NCI-H1694 treated with DMSO at 0.1 percent for 48 hours (cell line): ENCODE measurements around the gene TIPARP.

ENCODE experiments used
- DNase-seq: peaks from one replicate; lab custom pipeline; 2025; lab: John Stamatoyannopoulos, UW

The TIPARP gene, protein sequence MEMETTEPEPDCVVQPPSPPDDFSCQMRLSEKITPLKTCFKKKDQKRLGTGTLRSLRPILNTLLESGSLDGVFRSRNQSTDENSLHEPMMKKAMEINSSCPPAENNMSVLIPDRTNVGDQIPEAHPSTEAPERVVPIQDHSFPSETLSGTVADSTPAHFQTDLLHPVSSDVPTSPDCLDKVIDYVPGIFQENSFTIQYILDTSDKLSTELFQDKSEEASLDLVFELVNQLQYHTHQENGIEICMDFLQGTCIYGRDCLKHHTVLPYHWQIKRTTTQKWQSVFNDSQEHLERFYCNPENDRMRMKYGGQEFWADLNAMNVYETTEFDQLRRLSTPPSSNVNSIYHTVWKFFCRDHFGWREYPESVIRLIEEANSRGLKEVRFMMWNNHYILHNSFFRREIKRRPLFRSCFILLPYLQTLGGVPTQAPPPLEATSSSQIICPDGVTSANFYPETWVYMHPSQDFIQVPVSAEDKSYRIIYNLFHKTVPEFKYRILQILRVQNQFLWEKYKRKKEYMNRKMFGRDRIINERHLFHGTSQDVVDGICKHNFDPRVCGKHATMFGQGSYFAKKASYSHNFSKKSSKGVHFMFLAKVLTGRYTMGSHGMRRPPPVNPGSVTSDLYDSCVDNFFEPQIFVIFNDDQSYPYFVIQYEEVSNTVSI

DNA sequence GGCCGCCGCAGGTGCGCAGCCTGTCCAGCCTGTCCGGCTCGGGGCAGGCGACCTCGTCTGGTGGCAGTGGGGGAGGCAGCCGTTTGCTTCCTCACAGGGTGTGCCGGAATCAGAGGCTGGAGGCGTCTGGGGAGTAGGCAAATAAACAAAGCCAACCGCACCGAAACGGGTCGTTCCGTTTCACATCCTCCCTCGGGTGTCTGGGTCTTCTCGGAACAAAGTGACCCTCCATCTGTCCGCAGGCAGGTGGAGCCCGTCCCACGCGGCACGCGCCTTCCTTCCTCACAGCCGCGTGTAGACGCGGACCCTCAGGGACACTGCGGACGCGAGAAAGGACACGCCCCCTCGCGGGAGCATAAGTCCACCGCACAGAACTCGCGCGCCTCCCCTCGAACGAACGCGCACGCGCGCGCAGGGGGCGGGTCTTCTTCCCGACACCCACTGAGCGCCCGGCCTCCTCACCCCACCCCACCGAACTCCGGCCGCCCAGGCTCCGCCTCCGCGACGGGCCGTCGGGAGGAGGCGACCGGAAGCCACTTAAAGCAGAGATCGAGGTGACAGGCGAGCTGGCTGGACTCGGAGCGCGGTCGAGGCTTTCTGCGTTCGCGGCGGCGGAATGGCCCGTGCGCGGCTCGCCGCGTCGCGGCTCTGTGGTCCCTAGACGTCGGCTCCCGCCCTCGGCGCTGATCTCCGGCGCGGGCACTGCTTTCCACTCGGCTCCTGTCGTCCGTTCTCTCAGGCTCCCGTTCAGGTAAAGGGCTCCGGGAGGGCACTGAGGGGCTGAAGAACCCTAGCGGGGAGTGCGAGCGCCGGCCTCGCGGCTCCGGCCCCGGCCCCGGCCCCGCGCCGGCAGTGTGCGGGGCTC lies at the start of gene TIPARP:
Gene TIPARP (plus strand): TSS at position 545 of the 865 bp plus-strand sequence. CDS start 3,108 bp downstream, outside the sequence.
- DNase-seq: peak; percentile 94

DNA sequence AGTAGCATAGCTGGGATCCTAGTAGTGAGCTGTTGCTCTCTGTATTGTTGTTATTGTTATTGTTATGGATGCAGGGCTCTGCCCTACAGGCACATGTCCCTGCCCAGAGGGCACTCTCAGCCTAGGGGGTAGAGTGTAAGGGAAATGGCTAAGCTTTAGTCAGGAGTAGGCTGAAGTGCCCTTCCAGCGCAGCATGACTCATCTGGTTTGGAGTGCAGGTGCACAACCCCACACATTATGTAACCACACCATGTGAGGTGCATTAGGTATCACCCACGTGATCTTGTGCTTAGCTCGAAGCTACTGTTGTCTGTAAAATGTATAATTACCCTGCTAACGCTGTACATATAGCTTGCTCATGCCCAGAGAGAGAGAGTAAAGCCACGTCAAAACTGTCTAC lies 48.3 kb upstream of the TIPARP start:
- DNase-seq: no peak

DNA sequence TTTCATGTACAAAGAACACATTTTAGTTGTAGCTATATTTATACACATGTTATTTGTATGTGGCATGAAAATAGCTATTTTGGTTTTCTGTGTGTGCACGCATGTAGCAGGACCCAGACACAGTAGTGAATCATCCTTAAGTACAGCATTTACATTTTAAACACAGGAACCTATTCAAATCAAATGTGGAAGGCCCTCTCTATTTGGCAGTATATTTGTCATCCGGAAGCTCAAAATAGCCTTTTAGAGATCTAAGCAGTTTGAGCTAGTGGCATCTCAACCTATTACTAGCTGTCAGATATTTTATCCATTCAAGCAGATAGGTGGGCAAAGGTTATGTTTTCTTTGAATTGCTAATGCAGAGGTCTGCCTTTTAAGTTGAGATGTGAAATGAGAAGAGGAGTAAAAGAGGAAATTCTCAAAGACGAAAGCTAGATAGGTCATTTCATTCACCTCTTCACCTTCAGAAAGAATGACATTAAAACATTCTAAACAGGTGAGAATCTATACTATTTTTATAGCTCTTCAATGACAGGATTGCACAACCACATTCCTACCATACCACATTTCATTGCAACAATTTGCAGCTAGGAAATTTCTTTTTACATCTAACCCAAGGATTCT lies 46.3 kb upstream of the TIPARP start:
- no peak for DNase-seq

DNA sequence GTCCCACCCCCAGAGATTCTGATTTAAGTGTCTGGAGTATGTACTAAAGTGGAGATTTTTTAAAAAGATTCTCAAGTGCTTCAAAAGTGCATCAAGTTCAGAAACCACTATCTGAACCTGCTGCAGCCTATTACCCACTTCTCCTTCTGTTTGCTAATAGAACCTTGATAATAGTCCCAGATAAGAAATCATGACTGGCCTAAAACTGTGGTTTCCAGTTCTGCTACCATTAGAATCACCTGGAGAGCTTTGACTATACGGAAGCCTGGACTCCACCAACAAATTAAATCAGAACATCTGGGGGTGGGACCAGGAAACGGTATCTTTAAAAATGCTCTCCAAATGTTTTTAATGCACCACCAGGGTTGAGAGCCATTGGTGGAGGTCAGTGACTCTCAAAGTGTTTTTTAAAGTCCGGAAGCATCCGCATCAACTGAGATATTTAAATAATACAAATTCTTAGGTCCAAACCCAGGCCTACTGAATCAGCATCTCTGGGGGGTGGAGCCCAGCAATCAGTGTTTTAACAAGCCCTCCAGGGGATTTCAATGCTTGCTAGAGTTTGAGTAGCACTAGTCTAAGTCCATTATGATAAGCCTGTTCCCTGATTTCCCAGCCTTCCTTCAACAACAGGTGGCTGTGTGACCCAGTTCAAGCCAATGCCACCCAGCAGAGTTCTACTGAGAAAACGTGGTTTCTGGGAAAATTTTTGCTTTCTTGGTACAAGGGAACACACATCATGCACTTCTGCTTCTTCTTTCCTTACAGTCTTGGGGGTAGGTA lies 45.4 kb upstream of the TIPARP start:
- no peak for DNase-seq

DNA sequence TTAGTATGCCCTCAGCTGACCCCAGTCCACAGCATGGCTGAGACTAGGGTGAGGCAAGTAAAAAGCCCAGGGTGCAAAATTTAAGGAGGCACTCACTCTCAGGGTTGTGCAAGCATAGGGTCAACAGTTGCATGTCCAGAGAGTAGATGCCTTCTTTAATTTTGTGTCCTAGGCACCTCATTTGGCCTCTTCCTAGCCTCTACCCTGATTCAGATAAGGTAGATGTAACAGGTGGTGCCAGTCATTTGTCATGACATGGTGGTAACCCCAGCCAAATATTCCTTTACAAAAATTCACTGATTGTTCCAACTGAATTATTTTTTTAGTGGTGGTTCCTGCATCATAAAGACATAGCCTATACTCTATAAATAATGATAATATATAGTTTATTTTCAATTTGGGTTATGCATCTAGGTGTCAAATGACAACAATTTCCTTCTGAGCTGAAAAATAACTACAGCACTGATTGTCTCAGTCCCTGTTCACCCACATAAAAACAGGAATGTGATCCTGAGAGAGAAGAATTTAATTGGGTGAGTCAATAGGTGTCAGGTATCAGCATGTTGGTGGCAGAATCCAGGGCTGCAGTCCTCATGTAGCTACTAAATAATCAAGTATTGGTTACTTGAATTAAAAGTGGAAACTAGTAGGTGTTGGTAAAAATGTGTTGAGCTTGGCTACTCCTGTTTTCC lies 44.2 kb upstream of the TIPARP start:
- no peak for DNase-seq

DNA sequence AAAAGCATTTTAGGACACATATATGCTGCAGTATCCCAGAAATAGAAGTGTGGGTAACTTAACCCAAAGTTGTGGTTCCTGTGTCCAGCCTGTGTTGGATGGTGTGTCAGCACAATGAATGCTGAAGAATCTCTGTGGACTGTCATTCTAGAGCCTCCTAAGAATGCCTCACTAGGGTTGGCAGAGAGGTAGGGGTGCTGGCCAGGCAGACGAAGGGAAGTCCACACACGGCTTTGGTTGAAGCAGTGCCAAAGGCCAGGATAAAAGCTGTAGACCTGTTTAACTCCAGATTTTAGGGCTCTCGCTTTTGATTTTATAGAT lies 43.7 kb upstream of the TIPARP start:
- DNase-seq: no peak

DNA sequence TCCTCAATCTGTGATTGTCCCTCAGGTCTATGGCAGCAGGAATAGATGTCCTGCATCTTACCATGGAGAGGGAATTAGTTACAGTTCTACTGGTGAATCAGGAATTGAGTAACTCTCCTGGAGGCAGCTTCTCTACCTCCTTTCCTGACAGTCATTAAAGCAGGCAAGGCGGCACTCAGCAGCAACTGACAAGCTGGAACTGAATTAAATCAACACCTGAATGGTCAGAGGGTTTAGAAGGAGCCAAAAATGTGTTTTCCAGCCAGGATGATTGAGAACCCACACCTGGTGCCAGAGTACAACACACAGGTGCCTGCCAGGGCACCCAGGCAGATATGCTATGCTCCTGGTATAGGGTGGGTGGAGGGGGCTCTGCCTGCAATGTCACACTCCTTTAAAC lies 43.1 kb upstream of the TIPARP start:
- no peak for DNase-seq

DNA sequence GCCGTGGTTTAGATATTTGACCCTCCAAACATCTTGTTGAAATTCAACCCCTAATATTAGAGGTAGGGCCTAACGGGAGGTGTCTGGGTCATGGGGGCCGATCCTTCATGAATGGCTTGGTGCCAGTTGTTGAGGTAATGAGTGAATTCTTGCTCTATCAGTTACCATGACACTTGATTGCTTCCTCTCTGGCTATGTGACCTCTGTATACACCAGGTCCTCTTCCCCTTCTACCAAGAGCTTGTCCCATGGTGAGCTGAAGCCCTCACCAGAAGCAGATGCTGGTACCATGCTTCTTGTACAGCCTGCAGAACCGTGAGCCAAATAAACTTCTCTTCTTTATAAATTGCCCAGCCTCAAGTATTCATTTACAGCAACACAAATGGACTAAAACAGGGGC lies 41.8 kb upstream of the TIPARP start:
- no peak for DNase-seq

DNA sequence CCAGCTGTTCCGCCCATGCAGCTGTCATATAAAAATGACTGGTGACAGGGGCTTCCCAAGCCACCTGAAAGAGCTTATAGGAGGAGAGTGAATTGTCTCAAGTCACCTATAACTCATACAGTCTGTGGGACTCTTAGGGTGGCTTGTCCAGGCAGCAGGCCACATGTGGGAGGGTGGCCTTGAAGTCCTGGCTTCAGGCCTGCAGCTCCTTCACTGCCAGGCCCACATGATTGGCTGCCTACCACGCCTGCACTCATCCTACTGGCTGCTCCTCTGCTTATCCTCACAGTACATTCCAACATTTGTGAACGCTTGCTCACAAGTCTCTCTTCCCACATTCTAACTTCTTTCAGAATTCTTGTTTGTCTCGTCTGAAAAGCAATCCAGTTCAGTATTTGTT lies 41.1 kb upstream of the TIPARP start:
- no peak for DNase-seq

DNA sequence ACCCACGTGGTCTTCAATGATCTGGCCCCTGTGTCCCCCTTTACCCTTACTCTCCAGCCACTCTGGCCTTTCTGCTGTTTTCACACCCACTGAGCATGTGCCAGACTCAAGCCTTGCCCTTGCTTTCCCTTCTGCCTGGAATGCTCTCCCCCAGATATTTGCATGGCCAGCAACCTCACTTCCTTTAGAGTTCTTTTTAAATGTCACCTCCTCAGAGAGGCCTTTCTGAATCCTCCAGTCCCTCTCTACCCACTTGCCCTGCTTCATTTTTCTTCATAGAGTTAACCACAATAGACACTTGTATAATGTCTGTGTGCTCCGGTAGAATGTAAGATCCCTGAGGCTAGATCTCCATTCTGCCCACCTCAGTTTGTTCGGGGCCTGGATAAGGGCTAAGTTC lies 39.4 kb upstream of the TIPARP start:
- no peak for DNase-seq

DNA sequence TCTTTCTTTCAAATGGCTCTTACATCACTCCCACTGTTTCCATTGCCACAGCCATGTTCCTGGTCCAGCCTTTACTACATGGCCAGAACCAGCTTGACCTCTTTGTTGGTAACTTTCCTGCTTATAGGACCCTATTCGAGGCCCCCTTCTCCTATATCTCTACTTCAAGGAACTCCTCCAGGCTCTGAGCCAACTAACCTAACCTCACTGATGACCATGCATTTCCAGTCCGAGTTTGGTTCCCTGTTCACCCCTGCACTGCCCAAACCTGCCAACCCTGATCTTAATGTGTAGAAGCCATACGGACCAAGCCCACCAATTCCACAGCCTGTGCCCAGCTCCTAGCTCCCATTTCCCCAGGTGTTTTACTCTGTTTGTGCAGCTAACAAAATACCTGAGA lies 38.4 kb upstream of the TIPARP start:
- DNase-seq: no peak

DNA sequence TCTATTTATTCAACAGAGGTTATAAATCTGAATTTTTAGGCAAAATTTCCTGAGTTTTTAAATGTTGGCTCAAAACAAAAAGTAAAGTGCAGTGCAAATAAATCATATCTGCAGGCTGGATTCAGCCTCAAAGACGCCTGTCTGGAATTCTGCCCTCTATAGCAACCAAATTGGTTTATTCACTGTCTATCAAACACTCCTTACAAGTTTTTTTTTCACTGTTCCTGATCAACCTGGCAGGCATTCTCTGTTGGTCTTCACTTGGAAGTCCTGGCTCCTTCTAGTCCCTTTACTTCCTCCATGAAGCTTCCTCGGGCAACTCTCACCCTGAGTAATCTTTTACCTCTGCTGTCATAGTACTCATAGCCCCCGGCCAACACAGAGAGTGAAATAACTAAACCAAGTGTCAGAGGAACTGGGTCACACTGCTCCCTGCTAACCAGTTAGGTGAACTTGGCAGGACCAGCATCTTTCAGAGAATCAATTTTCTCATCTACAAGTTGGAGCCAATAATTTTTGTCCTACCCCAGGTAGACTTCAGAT lies 36.8 kb upstream of the TIPARP start:
- DNase-seq: no peak

DNA sequence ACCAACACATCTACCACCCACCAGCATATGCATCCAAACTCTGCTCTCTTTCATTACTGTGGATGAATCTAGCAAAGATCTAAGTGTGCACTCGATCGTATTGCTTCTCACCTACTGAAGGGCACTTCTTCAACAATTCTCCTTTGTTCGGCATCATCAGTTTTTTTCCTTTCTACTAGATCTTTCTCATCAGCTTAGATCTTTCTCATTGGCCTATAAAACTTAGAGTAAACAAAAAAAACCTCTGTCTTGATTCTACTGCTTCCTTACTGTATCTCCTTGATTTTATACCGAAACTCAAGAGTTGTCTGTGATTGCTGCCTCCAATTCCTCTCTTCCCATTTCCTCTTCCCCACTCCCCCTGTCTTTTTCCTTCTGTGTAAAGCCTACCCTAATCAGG lies 36.1 kb upstream of the TIPARP start:
- no peak for DNase-seq

DNA sequence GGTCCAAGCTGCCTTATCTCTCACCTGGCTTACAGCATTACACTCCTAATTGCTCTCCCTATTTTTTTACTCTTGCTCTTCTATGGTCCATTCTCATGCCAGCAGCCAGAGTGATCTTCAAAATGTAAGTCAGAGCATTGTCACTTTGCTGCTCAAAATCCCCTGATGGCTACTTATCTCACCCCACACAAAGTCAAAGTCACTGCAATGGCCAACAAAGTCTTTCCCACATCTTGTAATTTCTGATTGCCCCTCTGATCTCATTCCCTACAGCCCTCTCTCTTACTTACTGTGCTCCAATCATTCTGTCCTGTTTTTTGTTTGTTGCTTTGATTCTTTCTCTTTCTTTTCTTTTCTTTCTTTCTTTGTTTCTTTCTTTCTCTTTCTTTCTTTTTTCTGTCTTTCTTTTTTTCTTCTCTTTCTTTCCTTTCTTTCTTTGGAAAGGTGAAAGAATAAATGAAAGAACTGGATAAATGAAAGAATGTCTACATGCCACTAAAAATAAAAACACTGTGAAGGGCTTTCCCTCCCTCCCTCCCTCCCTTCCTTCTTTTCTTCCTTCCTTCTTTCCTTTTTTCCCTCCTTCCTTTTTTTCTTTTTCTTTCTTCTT lies 34.9 kb upstream of the TIPARP start:
- no peak for DNase-seq

DNA sequence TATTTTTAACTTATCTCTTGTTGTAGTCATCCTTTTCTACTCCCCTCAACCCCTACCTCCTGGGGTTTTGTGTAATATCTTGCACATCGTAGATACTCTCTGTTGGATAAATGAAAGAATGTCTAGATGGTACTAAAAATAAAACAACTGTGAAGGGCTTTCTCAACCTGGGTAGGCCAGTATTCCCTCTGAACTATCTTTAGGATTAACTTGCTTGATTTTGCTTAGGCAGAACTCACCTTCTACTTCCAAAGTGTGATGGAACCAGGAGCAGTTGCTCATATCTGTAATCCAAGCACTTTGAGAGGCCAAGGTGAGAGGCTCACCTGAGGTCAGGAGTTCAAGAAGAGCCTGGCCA lies 32.8 kb upstream of the TIPARP start:
- DNase-seq: no peak

DNA sequence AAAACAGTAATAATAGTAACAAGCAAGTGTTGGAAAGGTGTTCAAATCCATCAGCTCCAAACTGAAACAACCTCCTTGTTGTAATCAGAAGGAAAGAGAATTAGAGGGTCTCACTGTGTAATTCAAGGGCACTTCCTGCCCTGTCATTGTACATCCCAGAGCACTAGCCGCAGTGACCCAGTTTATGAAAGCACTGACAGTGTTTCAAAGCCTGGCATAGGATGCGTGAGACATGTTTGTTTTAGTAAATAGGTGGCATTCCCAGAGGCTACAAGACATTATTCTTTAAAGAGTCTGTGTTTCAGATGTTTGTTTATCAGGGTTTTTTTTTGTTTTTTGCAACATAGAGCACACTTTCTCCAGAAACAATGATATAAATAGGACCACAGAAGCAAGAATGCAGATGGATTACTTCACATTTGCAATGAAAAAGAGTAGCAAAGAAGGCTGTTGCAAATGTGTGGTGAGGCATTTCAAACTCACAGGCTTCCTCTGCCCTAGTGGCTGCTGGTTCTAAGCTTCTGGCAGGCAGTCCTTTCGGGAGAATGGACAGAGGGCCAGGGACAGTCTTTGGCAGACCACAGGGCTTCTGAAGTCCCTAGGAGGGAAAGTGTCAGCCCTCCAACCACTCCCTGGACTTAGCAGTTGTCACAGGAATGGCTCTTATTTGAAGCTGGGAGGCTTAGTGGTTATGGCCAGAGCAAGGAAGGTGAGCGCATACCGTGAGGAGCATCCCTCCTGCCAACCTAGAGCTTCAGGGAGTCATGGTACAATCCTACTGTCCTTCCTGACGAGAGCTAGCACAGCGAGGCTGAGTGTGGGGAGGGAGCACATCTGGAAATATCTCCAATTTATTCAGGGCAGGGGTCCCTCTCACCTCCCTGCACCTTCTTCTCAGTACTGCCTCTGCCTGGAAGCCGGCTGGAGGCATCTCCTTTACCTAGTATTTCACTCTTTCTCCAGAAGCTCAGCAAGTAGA lies 31.4 kb upstream of the TIPARP start:
- no peak for DNase-seq

DNA sequence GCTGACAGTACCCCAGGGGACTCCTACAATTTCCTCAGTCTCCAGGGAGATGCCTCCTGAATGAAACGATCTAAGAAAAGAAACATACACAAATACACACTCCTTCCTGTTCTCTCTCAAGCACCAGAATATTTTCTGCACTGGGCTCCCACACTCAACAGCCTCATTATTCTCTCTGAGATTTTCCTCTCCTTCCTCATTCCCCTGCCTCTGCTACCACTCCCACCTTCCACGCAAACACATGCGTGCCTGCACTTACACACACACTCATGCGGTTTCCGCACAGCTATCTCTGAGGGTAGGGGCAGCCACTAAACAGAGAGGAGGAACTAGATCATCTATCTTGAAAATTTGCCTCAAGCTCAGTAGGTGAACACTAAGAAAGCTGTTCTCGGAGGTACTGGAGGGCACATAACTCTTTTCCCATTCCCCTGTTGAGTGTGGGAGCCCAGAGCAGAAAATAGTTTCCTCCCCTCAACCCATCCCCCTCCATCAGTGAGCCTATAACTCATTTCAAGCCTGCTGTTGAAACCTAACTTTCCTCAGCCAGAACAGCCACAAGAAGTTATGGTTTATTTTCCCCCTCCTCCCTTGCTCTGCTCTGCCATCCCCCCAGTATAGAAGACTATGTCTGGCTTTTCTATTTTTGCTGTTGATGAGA lies 30.5 kb upstream of the TIPARP start:
- no peak for DNase-seq

DNA sequence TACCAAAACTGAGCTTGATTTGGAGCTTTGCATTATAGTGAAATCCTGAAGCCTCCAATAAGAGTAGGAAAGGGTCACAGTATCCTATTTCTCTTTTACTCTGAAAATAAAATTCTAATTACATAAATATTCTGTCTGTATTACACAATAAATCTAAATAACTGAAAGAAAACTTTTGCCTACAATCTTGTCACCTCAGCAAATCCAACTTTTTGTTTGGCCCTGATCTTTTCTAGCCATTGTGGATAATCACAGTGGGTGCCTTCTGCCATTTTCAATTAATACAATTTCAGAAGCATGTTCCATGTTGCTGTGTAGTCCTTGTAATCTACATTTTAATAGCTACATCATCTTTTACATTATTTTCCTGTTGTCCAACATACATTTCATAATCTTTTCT lies 29.4 kb upstream of the TIPARP start:
- no peak for DNase-seq

DNA sequence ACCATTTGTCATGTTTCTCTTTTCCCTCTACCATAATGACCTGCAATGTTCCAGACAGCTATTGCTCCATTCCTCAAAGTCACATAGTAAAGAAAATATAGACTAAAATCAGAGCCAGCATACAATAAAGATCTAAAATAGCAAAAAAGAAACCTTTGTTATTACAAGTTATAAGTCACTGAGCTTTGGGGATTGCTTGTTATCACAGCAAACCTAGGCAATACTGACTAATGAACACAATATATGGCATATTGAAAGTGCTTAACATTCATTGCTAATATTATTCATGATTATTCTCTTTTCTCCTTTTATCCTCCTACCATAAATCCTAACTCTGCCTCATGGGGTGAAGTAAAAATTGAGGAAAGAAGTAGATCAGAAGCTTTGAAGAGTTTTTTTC lies 27.4 kb upstream of the TIPARP start:
- DNase-seq: no peak
